Measurements from ENCODE around the gene TEC.

DNA sequence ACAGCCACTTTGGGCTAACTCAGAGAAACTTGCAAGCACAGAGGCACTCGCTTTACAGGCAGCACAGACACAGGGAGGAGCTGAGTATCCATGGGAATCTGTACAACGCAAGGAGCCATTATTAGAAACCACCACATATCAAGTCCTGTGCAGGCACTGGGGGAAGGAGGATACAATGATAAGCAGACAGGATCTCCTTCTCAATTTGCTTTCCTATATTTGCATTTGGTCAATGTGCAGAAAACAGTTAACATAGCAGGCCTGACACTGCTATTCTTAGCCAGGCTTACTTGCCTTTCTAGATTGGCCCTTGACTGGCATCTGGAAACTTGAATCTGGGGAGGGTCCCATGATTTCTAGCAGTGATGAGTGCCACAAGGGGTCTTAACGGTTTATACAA lies 65.8 kb downstream of the TEC start:
- TF ChIP-seq, protein P1, sequence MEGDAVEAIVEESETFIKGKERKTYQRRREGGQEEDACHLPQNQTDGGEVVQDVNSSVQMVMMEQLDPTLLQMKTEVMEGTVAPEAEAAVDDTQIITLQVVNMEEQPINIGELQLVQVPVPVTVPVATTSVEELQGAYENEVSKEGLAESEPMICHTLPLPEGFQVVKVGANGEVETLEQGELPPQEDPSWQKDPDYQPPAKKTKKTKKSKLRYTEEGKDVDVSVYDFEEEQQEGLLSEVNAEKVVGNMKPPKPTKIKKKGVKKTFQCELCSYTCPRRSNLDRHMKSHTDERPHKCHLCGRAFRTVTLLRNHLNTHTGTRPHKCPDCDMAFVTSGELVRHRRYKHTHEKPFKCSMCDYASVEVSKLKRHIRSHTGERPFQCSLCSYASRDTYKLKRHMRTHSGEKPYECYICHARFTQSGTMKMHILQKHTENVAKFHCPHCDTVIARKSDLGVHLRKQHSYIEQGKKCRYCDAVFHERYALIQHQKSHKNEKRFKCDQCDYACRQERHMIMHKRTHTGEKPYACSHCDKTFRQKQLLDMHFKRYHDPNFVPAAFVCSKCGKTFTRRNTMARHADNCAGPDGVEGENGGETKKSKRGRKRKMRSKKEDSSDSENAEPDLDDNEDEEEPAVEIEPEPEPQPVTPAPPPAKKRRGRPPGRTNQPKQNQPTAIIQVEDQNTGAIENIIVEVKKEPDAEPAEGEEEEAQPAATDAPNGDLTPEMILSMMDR (IDR thresholded peaks at IDR 0.05) = no peak
- TF ChIP-seq POLR2A (IDR thresholded peaks at IDR 0.05) (no peak), POLR2AphosphoS5 (IDR thresholded peaks at IDR 0.05) (no peak)
